HG02970 (cell line): ENCODE data around the gene KRTAP9-3.
"Not testable (repeated sequence)": the region's sequence is repeated elsewhere in the genome, so short reads cannot be mapped to it uniquely, and the experiment has no call there.

Experiments
- ATAC-seq: cut with Tn5 transposase; IDR thresholded peaks from one replicate; pipeline ENCODE4 v1.9.1; 2021; ENCODE audit warnings: mild to moderate bottlenecking, moderate library complexity, moderate number of reproducible peaks; ENCODE audit not compliant: unreplicated experiment, low FRiP score

Gene KRTAP9-3

GRCh38 chr17:41249637-41250240 lies 17.5 kb downstream of the KRTAP9-3 start, which contains the start of gene KRTAP9-4:
KRTAP9-4 (plus strand) TSS chr17:41249687; CDS start chr17:41249721, 34 bp downstream.
- not testable (repeated sequence) for ATAC-seq

- ATAC-seq, result no peak
Observed at GRCh38 chr17:41251261-41251660, 19.0 kb downstream of the KRTAP9-3 start.

- ATAC-seq, result no peak
Observed at GRCh38 chr17:41254861-41255260, 22.6 kb downstream of the KRTAP9-3 start.

- not testable (repeated sequence) for ATAC-seq
Observed at GRCh38 chr17:41255381-41256290, 23.4 kb downstream of the KRTAP9-3 start, which contains the start of gene KRTAP9-9. KRTAP9-9 (plus strand) TSS chr17:41255384.

- no peak for ATAC-seq
Observed at GRCh38 chr17:41256291-41256685, 24.0 kb downstream of the KRTAP9-3 start.

GRCh38 chr17:41258406-41258805 lies 26.2 kb downstream of the KRTAP9-3 start:
- ATAC-seq, result no peak

GRCh38 chr17:41263212-41263611 lies 31.0 kb downstream of the KRTAP9-3 start:
- ATAC-seq, result no peak

- ATAC-seq, result no peak
Observed at GRCh38 chr17:41264599-41264998, 32.4 kb downstream of the KRTAP9-3 start.

GRCh38 chr17:41265078-41265477 lies 32.8 kb downstream of the KRTAP9-3 start, which contains the start of gene KRTAP9-6:
KRTAP9-6 (plus strand) TSS chr17:41265378; CDS start chr17:41265378, 0 bp downstream.
- no peak for ATAC-seq

- ATAC-seq, result no peak
Observed at GRCh38 chr17:41267711-41268110, 35.5 kb downstream of the KRTAP9-3 start.

- not testable (repeated sequence) for ATAC-seq
Observed at GRCh38 chr17:41271323-41271722, 39.1 kb downstream of the KRTAP9-3 start.

GRCh38 chr17:41271858-41272257 lies 39.6 kb downstream of the KRTAP9-3 start:
- no peak for ATAC-seq

GRCh38 chr17:41275648-41276190 lies 43.5 kb downstream of the KRTAP9-3 start, which contains the start of gene KRTAP9-7:
KRTAP9-7 (plus strand) TSS chr17:41275698; CDS start chr17:41275698, 0 bp downstream.
- ATAC-seq, result not testable (repeated sequence)

GRCh38 chr17:41278176-41278955 lies 46.1 kb downstream of the KRTAP9-3 start:
- ATAC-seq, result no peak
